B cell (primary cell): Measurements from ENCODE around the gene KCNJ6.

ENCODE experiments used
- EZH2 ChIP-seq: IDR thresholded peaks from 2 replicates; pipeline ENCODE4 v1.6.1; 2012; ENCODE audit warnings: borderline replicate concordance, low read depth, mild to moderate bottlenecking, moderate library complexity, low read length; ENCODE audit not compliant: insufficient read depth, poor library complexity, severe bottlenecking
- TF ChIP-seq, protein P1 (sequence below): fragments of 200-600 bp; IDR thresholded peaks from one replicate; pipeline ENCODE4 v1.8.0; 2022; ENCODE audit warnings: antibody characterized with exemption, mild to moderate bottlenecking

DNA sequence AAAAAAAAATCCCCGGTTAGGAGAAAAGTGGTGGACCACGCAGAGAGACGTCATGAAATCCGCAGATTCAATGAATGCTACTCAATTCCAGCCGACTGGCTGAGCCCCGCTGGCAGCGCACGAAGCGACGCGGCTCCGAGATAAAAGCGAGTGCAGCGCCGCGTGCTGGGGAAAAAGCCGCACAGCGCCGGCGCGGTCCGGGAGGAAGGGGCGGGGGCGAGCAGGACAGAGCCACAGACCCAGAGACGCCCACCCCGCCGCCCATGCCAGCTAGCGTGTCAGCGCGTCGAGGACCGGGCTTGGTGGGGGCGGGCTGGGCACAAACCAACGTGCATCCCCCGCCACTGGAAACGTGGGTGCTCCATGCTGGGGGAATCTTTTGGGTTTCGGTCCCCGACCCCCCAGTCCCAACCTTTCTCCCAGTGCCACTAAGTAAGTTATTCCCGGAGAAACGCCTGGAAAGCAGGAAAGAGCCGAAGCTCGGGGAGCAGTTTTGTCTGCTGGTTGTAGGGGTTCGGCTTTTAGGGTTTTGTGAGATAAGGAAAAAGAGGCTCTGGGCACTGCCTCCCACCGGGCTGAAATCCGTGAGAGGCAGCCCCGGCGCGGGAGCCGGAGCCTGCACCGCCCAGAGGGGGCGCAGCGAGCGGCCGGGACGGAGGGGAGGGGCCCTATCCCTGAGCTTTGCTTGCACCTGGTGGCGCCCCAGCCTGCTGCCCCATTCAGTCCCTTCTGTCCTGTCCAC, at the start of gene KCNJ6:
- TF ChIP-seq, protein P1, sequence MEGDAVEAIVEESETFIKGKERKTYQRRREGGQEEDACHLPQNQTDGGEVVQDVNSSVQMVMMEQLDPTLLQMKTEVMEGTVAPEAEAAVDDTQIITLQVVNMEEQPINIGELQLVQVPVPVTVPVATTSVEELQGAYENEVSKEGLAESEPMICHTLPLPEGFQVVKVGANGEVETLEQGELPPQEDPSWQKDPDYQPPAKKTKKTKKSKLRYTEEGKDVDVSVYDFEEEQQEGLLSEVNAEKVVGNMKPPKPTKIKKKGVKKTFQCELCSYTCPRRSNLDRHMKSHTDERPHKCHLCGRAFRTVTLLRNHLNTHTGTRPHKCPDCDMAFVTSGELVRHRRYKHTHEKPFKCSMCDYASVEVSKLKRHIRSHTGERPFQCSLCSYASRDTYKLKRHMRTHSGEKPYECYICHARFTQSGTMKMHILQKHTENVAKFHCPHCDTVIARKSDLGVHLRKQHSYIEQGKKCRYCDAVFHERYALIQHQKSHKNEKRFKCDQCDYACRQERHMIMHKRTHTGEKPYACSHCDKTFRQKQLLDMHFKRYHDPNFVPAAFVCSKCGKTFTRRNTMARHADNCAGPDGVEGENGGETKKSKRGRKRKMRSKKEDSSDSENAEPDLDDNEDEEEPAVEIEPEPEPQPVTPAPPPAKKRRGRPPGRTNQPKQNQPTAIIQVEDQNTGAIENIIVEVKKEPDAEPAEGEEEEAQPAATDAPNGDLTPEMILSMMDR: no peak
- TF ChIP-seq EZH2: no peak
